RWPE1 (cell line): Measurements from ENCODE around the gene ARHGAP1.
A peak's percentile ranks its signal among the peaks of the same experiment; 100 is the strongest.

Experiments
- CTCF ChIA-PET: fragments of 350-600 bp; sonication (Branson Sonifier 250); formaldehyde crosslinking; extraction: SDS; loops from one replicate; lab custom pipeline; 2021; lab: Yijun Ruan, JAX
- POLR2A ChIA-PET: fragments of 400-600 bp; formaldehyde crosslinking; extraction: SDS; loops from one replicate; lab custom pipeline; 2020; ENCODE audit warnings: antibody characterized with exemption; ENCODE audit not compliant: low non-redundant PET; lab: Yijun Ruan, JAX
- DNase-seq: peaks from one replicate; pipeline ENCODE4 v3.0.0; 2012; ENCODE audit warnings: low spot score
- H3K27ac ChIP-seq: fragments of 450-650 bp; 2 replicates; pipeline ENCODE4 v1.5.1; 2017
- TF ChIP-seq, protein P1 (sequence below): fragments of 450-650 bp; conservative IDR thresholded peaks from 2 replicates; pipeline ENCODE4 v1.5.1; 2017; ENCODE audit warnings: low read depth, mild to moderate bottlenecking

ARHGAP1 gene

GRCh38 chr11:46697723-46698122, 2.7 kb downstream of the ARHGAP1 start:
- peak overlapping the region; percentile 54 for H3K27ac ChIP-seq
- TF ChIP-seq, protein P1, sequence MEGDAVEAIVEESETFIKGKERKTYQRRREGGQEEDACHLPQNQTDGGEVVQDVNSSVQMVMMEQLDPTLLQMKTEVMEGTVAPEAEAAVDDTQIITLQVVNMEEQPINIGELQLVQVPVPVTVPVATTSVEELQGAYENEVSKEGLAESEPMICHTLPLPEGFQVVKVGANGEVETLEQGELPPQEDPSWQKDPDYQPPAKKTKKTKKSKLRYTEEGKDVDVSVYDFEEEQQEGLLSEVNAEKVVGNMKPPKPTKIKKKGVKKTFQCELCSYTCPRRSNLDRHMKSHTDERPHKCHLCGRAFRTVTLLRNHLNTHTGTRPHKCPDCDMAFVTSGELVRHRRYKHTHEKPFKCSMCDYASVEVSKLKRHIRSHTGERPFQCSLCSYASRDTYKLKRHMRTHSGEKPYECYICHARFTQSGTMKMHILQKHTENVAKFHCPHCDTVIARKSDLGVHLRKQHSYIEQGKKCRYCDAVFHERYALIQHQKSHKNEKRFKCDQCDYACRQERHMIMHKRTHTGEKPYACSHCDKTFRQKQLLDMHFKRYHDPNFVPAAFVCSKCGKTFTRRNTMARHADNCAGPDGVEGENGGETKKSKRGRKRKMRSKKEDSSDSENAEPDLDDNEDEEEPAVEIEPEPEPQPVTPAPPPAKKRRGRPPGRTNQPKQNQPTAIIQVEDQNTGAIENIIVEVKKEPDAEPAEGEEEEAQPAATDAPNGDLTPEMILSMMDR: no peak
- POLR2A ChIA-PET: interaction anchor here (0.5 to 1.0 kb wide), 4 partner anchors 11 to 515 kb away, joined by 3 to 6 read pairs (median 4); no protein-coding TSS in a partner anchor
- CTCF ChIA-PET: no interaction called here
- DNase-seq: no peak

DNA sequence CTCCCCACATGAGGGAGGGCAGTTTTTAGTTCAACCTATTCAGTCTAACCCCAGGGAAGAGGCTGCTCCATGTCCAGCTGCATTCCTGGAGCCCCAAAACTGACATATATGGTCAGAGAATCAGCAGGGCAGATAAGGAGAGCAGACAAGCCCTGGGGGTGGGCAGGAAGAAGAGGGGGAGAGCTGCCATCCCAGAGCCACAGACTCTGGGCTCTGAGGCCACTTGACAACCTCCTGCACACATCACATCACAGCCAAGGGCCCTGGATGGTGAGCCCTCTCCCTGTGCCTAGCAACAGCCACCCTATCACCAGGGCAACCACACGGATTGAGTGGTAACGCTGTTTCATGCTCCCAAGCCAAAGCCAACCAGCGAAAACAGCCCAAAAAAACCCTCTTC, 3.1 kb downstream of the ARHGAP1 start:
- TF ChIP-seq, protein P1: no peak
- H3K27ac ChIP-seq: peak overlapping the region; percentile 54
- no peak for DNase-seq
- CTCF ChIA-PET: interaction anchor here (0.6 kb wide), 1 partner anchor 28 kb away, joined by 3 read pairs; no protein-coding TSS in a partner anchor
- POLR2A ChIA-PET: interaction anchor here (0.5 to 1.0 kb wide), 2 partner anchors 10 to 27 kb away, joined by 4 to 6 read pairs; no protein-coding TSS in a partner anchor

DNA sequence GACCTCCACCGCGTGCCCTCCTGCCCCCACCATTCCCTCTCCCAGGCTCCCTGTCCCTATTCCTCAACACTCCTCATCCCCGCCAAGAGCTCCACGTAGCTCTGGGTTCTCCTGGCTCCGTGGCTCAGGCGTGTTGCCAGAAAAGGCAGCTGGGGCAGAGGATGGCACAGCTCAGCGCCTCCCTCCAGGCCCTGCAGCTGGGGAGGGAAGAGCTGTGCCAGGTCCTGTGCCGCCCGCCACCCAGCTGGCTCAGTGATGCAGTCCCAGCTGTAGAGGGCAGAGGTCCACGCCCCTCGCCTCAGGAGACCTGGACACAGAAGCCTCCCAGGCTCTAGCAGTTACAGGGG, 4.2 kb downstream of the ARHGAP1 start:
- ChIA-PET POLR2A (interaction anchor here (0.7 kb wide), 1 partner anchor 62 kb away, joined by 3 read pairs; no protein-coding TSS in a partner anchor), CTCF (no interaction called here)
- DNase-seq: no peak
- TF ChIP-seq, protein P1: no peak
- peak overlapping the region; percentile 54 for H3K27ac ChIP-seq

- no peak for DNase-seq
- TF ChIP-seq, protein P1: no peak
- CTCF ChIA-PET: interaction anchor here (0.5 to 0.9 kb wide), 2 partner anchors 78 to 267 kb away, joined by 5 to 6 read pairs; partner anchors contain the start of gene ATG13
- H3K27ac ChIP-seq: peak overlapping the region; percentile 54
- POLR2A ChIA-PET: interaction anchor here (0.7 kb wide), 1 partner anchor 62 kb away, joined by 3 read pairs; no protein-coding TSS in a partner anchor
Measured at GRCh38 chr11:46695345-46696211, 4.8 kb downstream of the ARHGAP1 start.

GRCh38 chr11:46694607-46695006, 5.8 kb downstream of the ARHGAP1 start:
- ChIA-PET POLR2A (no interaction called here), CTCF (no interaction called here)
- TF ChIP-seq, protein P1: no peak
- peak overlapping the region; percentile 54 for H3K27ac ChIP-seq
- DNase-seq: no peak

DNA sequence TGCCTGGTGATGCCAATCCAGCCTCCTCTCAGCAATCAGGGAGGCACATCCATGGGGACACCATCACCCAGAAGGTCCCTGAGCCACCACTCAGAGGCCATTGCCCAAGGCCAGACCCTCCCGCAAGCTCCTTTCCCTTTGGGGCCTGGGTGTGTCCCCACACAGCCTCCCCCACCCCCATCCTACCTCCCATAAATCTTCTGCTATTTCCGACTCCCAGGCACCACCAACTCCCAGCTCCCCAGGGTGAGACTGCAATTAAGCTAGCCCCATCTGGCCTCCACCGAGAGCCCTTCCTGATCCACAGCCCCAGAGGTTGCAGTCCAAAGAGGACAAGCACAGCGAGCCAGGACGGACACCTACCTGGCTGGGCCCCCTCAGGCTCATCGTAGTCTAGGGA, 6.3 kb downstream of the ARHGAP1 start:
- TF ChIP-seq, protein P1: no peak
- DNase-seq: no peak
- POLR2A ChIA-PET: interaction anchor here (0.7 kb wide), 1 partner anchor 8 kb away, joined by 3 read pairs; no protein-coding TSS in a partner anchor
- CTCF ChIA-PET: interaction anchor here (0.5 to 0.6 kb wide), 2 partner anchors 25 to 334 kb away, joined by 4 read pairs; no protein-coding TSS in a partner anchor
- peak overlapping the region; percentile 54 for H3K27ac ChIP-seq
